GM23248 (cell line): ENCODE results near the gene KDM2B. TPM values are rescaled to one million over a fixed set of nuclear protein-coding genes. Genes with fewer than 3 reads are reported as not detected.

Experiments
- DNase-seq: peaks from one replicate; pipeline ENCODE4 v3.0.0-alpha.2; 2015
- H2AFZ ChIP-seq: fragments of 200-600 bp; sonication (generic); 2 replicates; pipeline ENCODE4 v1.6.1; 2016; ENCODE audit warnings: antibody characterized with exemption
- H3F3A ChIP-seq: fragments of 200-600 bp; sonication (generic); 2 replicates; pipeline ENCODE4 v1.6.1; 2016; ENCODE audit warnings: mild to moderate bottlenecking, antibody characterized with exemption, mixed run types; ENCODE audit not compliant: insufficient read depth
- H3K27ac ChIP-seq: fragments of 200-600 bp; sonication (generic); 2 replicates; pipeline ENCODE4 v1.5.1; 2016; ENCODE audit warnings: mild to moderate bottlenecking
- H3K27me3 ChIP-seq: fragments of 200-600 bp; sonication (generic); replicated peaks from 2 replicates; pipeline ENCODE4 v1.6.1; 2016; ENCODE audit warnings: mild to moderate bottlenecking; ENCODE audit not compliant: insufficient read depth
- H3K36me3 ChIP-seq: fragments of 200-600 bp; sonication (generic); 2 replicates; pipeline ENCODE4 v1.6.1; 2016; ENCODE audit warnings: low read depth, mild to moderate bottlenecking
- H3K4me1 ChIP-seq: fragments of 200-600 bp; sonication (generic); 2 replicates; pipeline ENCODE4 v1.6.1; 2016; ENCODE audit warnings: mild to moderate bottlenecking; ENCODE audit not compliant: insufficient read depth
- H3K4me2 ChIP-seq: fragments of 200-600 bp; sonication (generic); one replicate; pipeline ENCODE4 v1.6.1; 2016; ENCODE audit warnings: mild to moderate bottlenecking; ENCODE audit not compliant: unreplicated experiment
- H3K4me3 ChIP-seq: fragments of 200-600 bp; sonication (generic); 2 replicates; pipeline ENCODE4 v1.5.1; 2016; ENCODE audit warnings: mild to moderate bottlenecking
- H3K79me2 ChIP-seq: fragments of 200-600 bp; sonication (generic); 2 replicates; pipeline ENCODE4 v1.6.1; 2016; ENCODE audit warnings: mild to moderate bottlenecking; ENCODE audit not compliant: insufficient read depth
- H3K9ac ChIP-seq: fragments of 200-600 bp; sonication (generic); 2 replicates; pipeline ENCODE4 v1.6.1; 2016; ENCODE audit warnings: mild to moderate bottlenecking
- H3K9me2 ChIP-seq: fragments of 200-600 bp; sonication (generic); 2 replicates; pipeline ENCODE4 v1.6.1; 2016; ENCODE audit warnings: mixed run types, mild to moderate bottlenecking, moderate library complexity; ENCODE audit not compliant: insufficient read depth
- H3K9me3 ChIP-seq: fragments of 200-600 bp; sonication (generic); one replicate; pipeline ENCODE4 v1.6.1; 2017; ENCODE audit warnings: low read depth
- H4K20me1 ChIP-seq: fragments of 200-600 bp; sonication (generic); 2 replicates; pipeline ENCODE4 v1.6.0; 2016; ENCODE audit not compliant: insufficient read depth
- EZH2 ChIP-seq: fragments of 200-600 bp; sonication (generic); IDR thresholded peaks from 2 replicates; pipeline ENCODE4 v1.6.1; 2018; ENCODE audit warnings: antibody characterized with exemption, mild to moderate bottlenecking; ENCODE audit not compliant: insufficient read depth, poor library complexity, severe bottlenecking
- EZH2phosphoT487 ChIP-seq: fragments of 200-600 bp; sonication (generic); IDR thresholded peaks from 2 replicates; pipeline ENCODE4 v1.6.1; 2018; ENCODE audit warnings: antibody characterized with exemption, moderate library complexity, mild to moderate bottlenecking, low read depth; ENCODE audit not compliant: insufficient read depth
- WGBS, 2 experiments: methylation state at CpG; one replicate each; pipeline ENCODE4 v1.1.6; 2015 to 2017; ENCODE audit warnings: low lambda C conversion rate in 2 of 2, low coverage in 1 of 2; ENCODE audit errors: missing lambda C conversion rate in 2 of 2; 5-methylcytosine and 5-hydroxymethylcytosine counted together
- in situ Hi-C: fragments of 300-500 bp; cut with MboI; formaldehyde crosslinking; loops from 2 replicates; pipeline ENCODE4 v1.15.0; 2020
- polyA plus RNA-seq: library from polyadenylated mRNA; unstranded; fragments of >200 nt; fragmentation: Nextera tagmentation; extraction: Ambion mirVana; gene quantifications from 2 replicates; pipeline ENCODE4 v1.2.1, GENCODE V29; 2016
- total RNA-seq: library from RNA; depleted of rRNA; stranded (reverse); fragments of >200 nt; shearing (Covaris generic); gene quantifications from 2 replicates; pipeline ENCODE4 v1.2.3, GENCODE V29; 2014

The KDM2B gene
- total and polyA plus RNA-seq, 2 experiments from 2014 or later: 8.2 to 20.1 TPM

DNA sequence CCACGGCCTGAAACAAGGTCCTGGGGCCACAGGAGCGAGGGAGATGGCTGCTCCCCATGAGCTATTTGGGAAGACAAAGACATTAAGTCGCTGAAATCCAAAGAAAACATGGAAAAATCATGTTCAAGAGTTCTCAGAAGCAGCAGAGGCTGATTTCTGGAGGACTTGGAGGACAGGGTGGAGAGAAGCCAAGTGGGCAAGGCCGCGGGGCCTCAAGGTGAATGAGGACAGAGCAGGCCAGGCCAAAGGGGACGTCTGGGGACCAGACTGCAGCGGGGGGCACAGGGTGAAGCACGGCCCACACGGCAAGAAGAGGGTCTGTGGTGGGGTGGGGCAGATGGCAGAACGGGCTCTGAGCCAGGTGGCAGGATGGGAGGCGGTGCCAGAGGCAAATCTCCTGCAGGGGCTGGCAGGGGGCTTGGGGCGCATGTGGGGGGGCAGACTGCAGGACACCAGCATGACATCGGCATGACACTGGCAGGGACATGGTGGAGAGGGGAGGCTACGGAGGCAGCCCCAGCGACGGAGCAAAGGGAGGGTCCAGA lies 132.0 kb downstream of the KDM2B start:
- no peak for TF ChIP-seq EZH2
- no peak for TF ChIP-seq EZH2phosphoT487
- Histone ChIP-seq H3K9me3 (no peaks in the 10 kb centered on the region), H3K4me2 (no peak overlapping the region), H3K36me3 (no peaks in the 10 kb centered on the region), H3K9ac (no peak overlapping the region), H2AFZ (no peak overlapping the region), H3K4me3 (no peak overlapping the region), H3F3A (peaks cover 9% of the 10 kb centered on the region; the same call in 1 of the 2 replicates), H3K27me3 (no peaks in the 10 kb centered on the region), H3K79me2 (peaks cover 15% of the 10 kb centered on the region), H3K9me2 (no peaks in the 10 kb centered on the region), H3K27ac (no peak overlapping the region), H3K4me1 (peaks cover 21% of the 10 kb centered on the region), H4K20me1 (no peaks in the 10 kb centered on the region)
- in situ Hi-C loops: loop anchor here (25.0 kb wide), 1 partner anchor 112 kb away; no protein-coding TSS in a partner anchor
- no peak for DNase-seq
- 84 to 89% methylated on average over 15 to 16 of the region's 16 CpGs for WGBS, 2 experiments

DNA sequence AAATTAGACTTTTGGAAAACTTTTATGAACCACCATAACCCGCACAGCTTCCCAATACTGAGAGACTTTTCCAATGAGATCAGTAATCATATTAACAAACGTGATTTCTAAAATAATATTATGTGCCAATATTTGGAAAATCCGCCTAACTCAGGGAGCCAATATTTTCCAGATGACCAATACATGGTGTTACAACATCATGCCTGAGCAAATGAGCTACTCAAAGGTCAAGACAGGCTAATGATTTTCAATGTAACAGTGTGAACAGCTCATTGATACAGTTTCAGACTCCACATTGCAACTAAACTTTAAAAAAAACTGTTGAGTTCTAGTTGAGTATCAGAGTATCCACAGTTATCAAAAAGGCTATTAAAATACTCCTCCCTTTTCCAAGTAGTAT lies 134.1 kb downstream of the KDM2B start:
- peaks cover 6% of the 10 kb centered on the region; the same call in 1 of the 2 replicates for H3F3A ChIP-seq
- in situ Hi-C loops: loop anchor here (25.0 kb wide), 1 partner anchor 109 kb away; no protein-coding TSS in a partner anchor

DNA sequence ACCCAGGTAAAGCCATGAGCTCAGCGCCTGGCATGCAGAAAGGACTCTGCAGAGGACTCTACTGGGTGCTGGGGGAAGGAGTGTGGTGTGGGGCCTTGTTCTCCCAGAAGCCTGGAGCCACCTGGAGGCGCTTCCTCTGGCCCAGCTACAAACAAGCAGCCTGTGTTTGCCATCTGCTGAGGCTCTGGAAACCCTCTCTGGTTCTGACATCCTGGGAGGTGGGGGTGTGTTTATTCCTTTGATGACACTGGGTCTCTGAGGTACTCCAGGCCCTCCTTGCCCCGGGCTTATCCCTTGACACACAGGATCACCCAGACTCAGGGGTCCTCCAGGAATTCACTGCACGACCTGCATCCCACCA lies 136.0 kb downstream of the KDM2B start:
- H2AFZ ChIP-seq: no peak overlapping the region
- 0 out of 2 replicates have a peak, but pooled peaks cover 4% of the 10 kb centered on the region for H3K36me3 ChIP-seq
- DNase-seq: no peak
- no peak overlapping the region for H3K4me3 ChIP-seq
- peaks cover 7% of the 10 kb centered on the region; the same call in 1 of the 2 replicates for H3K4me1 ChIP-seq
- H3K79me2 ChIP-seq: peaks cover 6% of the 10 kb centered on the region
- H3K4me2 ChIP-seq: no peak overlapping the region
- no peak for TF ChIP-seq EZH2phosphoT487
- no peak for TF ChIP-seq EZH2
- no peaks in the 10 kb centered on the region for H3K9me2 ChIP-seq
- no peak overlapping the region for H3K27ac ChIP-seq
- H4K20me1 ChIP-seq: no peaks in the 10 kb centered on the region
- 87 to 93% methylated on average over 4 of the region's 4 CpGs for WGBS, 2 experiments
- in situ Hi-C loops: loop anchor here (25.0 kb wide), 1 partner anchor 108 kb away; no protein-coding TSS in a partner anchor
- H3K9me3 ChIP-seq: no peaks in the 10 kb centered on the region
- H3F3A ChIP-seq: no peaks in the 10 kb centered on the region
- no peaks in the 10 kb centered on the region for H3K27me3 ChIP-seq
- H3K9ac ChIP-seq: no peak overlapping the region

More for the DNA sequence above, 134.1 kb downstream of the KDM2B start:
- no peak overlapping the region for H3K27ac ChIP-seq
- peaks cover 6% of the 10 kb centered on the region for H3K79me2 ChIP-seq
- TF ChIP-seq EZH2 (no peak), EZH2phosphoT487 (no peak)
- WGBS, 2 experiments: 33 to 42% methylated on average over 3 of the region's 3 CpGs
- no peak overlapping the region for H3K4me3 ChIP-seq
- H4K20me1 ChIP-seq: no peaks in the 10 kb centered on the region
- no peak overlapping the region for H2AFZ ChIP-seq
- no peaks in the 10 kb centered on the region for H3K9me2 ChIP-seq
- DNase-seq: peak; percentile 44
- no peaks in the 10 kb centered on the region for H3K27me3 ChIP-seq
- peaks cover 12% of the 10 kb centered on the region for H3K4me1 ChIP-seq
- no peaks in the 10 kb centered on the region for H3K36me3 ChIP-seq
- no peak overlapping the region for H3K4me2 ChIP-seq
- no peak overlapping the region for H3K9ac ChIP-seq
- H3K9me3 ChIP-seq: no peaks in the 10 kb centered on the region

DNA sequence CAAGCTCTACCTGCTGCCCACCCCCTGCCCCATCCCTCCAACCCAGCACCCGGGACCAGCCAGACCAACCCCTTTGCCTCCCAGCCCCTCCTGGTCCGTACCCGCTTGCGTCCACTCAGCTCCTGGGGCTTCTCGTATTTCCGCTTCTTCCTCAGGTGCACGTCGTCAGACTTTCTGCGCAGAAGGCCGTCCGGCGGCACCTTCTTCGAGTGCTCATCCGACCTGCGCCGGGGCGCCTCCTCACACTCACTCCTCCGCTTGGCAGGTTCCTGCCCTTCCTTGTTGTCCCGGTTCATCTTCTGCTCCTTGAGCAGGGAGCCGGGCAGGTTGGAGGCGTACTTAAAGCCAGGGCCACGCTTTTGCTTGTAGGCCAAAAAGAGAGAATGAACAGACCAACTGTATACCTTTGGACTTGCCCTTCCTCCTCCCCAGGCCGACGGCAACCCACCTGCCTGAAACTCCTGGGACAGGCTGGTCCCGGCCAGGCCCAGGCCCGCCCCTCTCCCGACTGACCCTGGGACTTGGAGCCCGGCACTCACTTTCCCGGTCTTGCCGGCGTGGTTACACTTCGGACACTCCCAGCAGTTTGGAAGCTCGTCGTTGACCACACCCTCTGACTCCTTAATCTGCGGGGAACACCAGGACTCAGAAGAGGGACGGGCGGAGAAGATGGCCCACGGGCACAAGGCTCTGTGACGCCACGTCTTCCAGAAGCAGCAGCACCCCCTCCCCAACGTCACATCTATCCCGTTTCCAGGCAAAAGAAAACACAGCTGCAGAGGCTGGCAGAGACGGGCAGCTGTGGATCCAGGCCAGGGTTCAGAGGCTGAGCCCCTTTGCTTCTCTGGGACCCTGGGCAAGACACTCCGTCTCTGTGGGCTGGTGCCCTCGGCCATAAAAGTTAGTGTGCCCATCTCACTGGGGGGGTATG lies 136.6 kb downstream of the KDM2B start:
- 0 out of 2 replicates have a peak, but pooled peaks cover 4% of the 10 kb centered on the region for H3K36me3 ChIP-seq
- H3K27me3 ChIP-seq: no peaks in the 10 kb centered on the region
- no peaks in the 10 kb centered on the region for H3K9me3 ChIP-seq
- no peak overlapping the region for H2AFZ ChIP-seq
- no peak for TF ChIP-seq EZH2phosphoT487
- TF ChIP-seq EZH2: no peak
- H4K20me1 ChIP-seq: no peaks in the 10 kb centered on the region
- H3K4me1 ChIP-seq: peaks cover 7% of the 10 kb centered on the region; the same call in 1 of the 2 replicates
- H3K4me3 ChIP-seq: no peak overlapping the region
- H3K9ac ChIP-seq: no peak overlapping the region
- no peak for DNase-seq
- H3K9me2 ChIP-seq: no peaks in the 10 kb centered on the region
- WGBS, 2 experiments: 64 to 73% methylated on average over 32 to 45 of the region's 45 CpGs
- H3K4me2 ChIP-seq: no peak overlapping the region
- H3K27ac ChIP-seq: no peak overlapping the region
- H3F3A ChIP-seq: no peaks in the 10 kb centered on the region
- in situ Hi-C loops: loop anchor here (25.0 kb wide), 1 partner anchor 107 kb away; no protein-coding TSS in a partner anchor
- peaks cover 6% of the 10 kb centered on the region for H3K79me2 ChIP-seq
